Activated CD8-positive, alpha-beta memory T cell treated with anti-CD3 and anti-CD28 coated beads for 4 hours (primary cell): Measurements from ENCODE around the gene ABCC8.

Source experiments
- DNase-seq, 2 donors: peaks; one replicate each; pipeline ENCODE4 v3.0.0-alpha.2; 2020; ENCODE audit warnings: low read depth in 2 of 2

The ABCC8 gene

DNA sequence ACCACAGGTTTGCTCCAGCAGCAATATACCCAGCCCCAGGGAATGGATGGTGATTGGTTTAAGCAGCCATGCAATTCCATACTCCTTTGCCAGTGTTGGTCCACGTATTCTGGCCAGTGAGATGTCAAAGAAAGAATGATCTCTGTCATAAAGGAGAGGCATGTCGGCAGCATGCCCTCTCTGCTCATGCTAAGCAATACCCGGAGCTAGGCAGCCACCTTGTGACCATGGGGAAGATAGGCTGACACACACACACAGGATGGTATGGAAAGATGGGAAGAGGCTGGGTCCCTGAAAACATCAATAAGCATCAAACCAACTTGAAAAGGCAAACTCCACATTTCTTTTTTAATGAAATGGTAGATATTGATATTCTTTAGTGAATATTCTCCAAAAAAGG, 5.1 kb downstream of the ABCC8 start:
- DNase-seq, result no peak

DNA sequence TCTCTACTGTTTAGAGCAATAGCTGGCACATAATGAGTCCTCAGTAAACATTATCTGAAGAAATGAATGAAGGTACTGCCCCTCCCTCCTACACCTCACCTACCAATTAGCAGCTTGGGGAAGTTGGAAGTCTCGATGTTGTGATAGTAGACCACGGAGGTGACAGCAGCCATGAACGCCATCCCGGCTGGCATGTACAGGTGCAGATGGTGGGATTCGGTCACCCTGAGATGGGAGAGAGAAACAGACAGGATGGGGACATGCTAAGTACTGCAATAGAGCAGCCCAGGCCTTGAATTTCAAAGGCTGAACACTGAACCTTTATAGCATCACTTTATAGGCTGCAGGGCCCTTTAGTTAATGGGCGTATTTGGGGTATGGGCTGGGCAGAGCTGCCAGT, 6.6 kb downstream of the ABCC8 start:
- no peak for DNase-seq

- no peak for DNase-seq
Measured at GRCh38 chr11:17468122-17468521, 8.5 kb downstream of the ABCC8 start.

DNA sequence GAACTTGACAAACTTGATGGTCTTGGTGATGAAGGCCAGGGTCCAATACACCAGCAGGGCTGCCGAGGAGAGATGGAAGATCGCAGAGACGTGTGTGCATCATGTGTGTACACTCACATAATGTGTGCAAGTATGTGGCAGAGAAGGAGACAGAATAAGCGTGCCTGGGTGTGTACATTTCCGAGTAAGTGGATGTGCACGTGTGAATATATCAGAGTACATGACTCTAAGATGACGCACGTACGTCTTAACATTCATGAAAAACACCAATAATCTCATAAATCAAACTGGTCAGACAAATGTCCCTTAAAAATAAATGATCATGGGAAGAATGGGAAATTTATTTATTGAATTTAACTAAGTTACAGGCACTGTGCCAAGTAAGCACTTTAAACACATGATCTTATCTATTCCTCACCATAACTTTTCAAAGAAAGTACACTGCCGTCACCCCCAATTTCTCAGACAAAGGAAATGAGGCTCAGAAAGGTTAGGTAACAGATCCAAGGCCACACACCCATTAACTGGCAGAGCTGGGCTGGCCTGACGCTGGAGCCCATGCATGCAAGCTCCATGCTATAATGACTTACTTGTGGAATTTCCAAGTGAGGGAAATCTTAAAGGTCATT, 13.0 kb downstream of the ABCC8 start:
- no peak for DNase-seq

DNA sequence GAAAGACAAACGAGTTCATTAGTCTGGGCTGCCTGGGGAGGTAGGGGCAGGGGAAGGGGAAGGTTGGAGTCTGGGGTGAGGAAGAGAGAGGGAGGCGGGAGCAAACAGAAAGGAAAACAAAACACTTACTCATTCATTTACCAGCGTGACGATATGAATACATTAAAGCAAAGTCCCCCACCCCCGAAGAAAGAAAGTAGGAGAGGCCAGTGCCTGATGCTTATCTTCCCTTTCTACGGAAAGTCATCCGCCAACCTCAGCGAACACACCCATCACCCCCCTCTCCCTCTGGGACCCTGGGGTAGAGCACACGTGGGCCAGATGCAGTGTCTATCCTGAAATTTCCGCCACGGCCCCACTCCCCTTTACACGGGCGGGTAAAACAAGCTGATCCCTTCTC, 13.7 kb downstream of the ABCC8 start:
- DNase-seq, result no peak

GRCh38 chr11:17460406-17460805, 16.2 kb downstream of the ABCC8 start:
- DNase-seq, result no peak

DNA sequence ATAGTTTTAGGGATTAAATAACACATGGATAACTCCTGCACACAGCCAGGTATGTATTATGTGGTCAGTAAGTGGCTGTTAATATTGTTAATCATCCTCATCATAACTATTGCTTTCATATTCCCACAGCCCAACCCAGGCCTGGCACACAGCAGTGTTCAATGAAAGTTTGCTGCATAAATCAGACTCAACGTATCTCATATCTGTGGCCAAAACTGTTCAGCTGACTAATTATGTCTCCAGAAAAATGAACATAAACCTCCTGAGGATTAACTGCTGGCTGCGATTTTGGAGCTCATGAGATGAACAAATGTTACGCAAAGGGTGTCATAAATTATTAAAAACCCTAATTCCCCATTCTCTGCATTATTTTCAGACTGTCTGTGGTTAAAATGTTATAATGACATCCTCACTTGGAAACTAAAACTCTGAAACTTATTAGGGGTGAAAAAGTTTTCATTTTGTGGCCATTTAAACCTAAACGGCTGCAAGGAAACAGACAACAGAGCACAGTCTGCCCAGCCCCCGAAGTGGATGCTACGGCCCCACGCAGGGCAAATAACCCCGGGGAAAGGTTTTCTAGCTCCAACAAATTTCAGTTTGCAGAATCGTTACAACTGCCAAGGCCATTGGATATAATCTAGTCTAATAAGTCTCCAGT, 17.3 kb downstream of the ABCC8 start:
- no peak for DNase-seq

GRCh38 chr11:17458268-17458667, 18.4 kb downstream of the ABCC8 start:
- DNase-seq, result no peak

DNA sequence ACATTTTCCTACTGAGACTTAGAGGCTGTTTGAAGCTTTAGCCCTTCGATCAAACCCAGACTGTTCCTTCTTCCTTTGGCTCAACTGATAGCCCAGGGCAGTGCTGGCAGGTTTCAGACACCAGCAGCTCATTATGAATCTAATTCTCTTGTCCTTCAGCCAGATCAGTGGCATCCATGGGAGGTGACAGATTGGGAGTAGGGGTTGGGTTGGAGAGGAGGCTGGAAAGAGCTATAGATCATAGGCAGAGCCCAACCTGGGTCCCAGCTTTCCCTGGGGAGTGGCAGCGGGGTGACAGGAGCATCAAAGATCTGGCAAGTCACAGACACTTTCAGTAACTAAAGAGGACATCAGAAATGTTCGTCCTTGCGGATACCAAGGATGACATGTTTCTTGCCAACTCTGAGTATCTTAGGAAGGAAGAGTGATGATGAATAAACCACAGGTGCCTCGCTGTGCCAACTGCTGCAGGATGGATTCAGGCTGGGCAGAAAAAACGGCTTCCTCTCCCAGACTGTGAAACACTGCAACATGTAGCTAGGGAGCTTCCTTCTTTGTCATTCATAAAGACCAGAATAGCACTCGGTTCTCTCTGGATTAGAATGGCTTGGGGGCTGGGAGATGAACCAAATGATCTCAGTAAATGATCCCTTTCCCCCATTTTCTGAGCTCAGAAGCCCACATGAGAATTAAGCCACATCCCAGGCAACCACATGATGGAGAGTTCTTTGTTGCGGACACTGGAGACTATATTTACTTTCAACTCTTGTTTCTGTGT, 19.1 kb downstream of the ABCC8 start:
- no peak for DNase-seq

- no peak for DNase-seq
Measured at GRCh38 chr11:17452668-17453067, 24.0 kb downstream of the ABCC8 start.

DNA sequence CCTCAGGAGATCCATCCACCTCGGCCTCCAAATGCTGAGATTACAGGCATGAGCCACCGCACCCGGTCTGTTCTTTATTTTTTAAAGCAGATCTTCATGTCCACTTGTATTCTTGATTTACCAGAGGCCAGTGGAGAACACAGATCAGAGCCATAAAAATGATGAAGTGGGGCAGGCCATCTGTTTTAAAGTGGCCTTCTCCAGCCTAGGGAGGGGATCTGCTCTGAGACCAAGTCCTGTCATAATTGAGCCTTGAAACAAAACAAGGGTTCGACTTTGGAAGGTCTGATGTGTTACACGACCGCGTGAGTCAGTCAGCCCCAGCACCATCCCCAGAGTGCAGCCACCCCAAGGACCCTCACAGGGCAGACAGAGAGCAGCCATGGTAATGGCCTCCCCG, 27.5 kb downstream of the ABCC8 start:
- no peak for DNase-seq

DNA sequence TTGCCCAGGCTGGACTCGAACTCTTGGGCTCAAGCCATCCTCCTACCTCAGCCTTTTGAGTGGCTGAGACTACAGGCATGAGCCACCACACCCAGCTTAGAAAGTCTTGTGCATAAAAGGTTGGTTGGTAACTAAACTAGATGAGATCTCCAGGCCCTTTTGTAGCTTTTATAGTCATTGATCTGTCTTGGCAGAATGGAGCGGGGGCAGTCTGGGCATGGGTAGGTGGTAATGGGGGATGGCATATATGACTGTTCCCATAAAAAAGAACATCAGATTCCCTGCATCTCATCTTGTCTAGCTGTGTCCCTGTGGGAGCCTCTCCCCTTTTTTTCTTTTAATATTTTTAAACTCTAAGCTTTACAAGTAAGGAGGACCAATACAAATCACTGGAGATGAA, 30.2 kb downstream of the ABCC8 start:
- no peak for DNase-seq

DNA sequence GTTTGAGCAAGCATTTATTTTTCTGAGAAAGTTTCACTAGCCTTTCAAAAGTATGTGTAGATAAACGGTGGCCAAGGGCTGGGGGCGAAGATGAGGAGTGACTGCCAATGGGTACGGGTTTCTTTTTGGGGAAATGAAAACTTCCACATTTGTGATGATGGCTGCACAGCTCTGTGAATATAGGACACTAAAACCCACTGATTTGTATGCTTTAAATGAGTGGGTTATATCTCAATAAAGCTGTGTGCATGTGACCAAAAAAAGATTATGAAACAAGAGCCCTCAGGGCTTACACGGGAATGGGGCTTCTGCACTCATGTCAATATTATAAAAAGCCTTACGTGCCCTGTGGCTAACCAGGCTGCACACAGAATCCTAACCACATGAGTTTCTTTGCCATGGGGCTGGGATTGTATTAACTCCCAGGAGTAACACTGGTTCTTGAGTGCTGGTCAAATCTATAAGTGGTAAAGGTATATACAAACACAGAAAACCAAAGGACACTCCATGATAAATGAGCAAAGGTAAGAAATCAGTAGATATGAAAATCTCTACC, 31.3 kb downstream of the ABCC8 start:
- DNase-seq, result no peak

DNA sequence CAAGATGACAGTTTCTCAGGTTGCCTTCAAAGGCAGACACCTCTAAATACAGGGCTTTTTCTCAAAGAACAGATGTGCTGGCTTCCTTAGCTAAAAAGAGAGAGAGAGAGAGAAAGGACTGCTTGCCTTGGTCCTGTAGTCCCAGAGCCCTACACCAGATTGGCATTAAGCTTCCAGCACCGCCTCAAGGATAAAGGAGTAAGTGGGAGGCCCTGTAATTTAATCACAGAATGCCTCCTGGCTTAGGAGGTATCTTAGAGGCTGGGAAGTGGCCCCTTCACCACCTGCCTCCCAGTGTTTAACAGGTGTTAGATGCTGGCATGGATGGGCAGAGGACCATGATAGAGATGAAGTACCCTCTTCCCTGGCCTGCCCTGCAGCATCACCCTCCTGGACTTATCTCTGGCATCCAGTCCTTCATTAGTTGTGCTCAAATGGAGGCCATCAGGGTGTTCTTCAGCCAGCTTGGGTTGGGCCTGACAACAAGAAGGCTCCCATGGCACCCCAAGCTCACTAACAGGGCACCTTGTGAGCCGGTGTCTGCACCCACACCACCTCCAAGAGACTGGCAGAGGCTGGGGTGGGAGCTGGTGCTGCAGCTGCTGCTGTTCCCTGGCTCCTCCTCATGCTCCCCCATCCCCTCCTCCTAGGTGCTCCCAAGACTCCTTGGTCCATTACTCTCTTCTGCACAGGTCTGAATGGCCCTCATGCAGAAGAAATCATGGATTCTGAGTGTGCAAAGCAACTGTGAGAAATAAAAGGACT, 32.5 kb downstream of the ABCC8 start:
- DNase-seq, result no peak

GRCh38 chr11:17443423-17443822, 33.2 kb downstream of the ABCC8 start:
- no peak for DNase-seq

DNA sequence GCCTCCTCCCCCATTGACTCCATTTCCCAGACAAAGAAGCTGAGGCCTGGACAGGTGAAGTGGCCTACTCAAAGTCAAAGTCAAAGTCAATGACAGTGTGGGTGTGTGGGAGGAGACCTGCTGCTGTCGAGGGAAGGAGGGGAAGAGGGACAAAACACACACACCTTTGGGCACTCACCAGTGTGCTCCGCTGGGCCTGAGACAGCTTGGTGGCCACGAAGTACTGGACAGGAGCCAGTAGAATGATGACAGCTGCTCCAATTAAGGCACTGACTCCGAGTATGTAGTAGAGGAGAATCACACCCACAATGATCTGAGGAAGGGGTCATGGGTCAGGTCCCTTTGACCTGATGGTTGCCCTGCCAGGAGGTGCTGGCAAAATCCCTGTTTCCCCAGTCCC, 33.6 kb downstream of the ABCC8 start:
- no peak for DNase-seq

DNA sequence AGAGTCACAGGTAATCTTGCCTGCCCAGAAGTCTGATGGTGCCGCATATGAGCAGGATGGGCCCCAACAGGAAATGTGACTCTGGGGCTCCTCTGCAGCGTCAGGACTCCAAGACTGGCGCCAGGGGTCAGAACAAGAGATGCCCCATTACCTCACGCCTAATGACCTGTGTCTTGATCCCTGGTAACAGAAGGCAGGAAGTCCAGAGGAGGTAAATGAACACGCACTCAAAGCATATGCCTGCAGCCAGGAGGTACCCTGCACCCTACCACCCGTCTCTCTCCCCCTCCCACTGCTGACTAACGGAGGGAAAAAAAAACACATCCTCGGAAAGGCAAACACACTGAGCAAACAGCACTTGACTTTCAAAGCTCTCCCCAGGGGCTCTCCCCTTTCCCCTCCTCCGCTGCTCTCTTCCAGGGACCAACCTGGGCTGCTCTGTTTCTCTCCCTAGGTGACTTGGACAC, 37.3 kb downstream of the ABCC8 start:
- no peak for DNase-seq

DNA sequence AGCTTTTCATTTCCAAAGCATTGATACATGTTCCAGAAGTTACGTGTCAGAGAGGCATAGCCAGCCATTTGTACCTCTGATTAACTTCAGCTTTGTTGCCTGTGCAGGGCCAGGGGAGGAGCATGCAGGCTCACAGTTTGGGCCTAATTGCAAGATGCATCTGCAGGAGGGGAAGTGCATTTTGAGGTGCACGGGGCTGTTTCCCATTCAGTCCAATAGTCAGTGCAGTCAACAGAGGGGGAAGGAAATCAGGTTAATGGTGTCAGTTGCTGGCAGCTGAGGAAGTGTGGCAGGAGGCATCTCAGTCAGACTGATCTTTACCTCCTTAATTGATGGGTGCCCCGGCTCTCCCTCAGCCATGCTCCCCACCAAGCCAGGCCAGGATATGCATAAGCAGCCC, 39.3 kb downstream of the ABCC8 start:
- no peak for DNase-seq

DNA sequence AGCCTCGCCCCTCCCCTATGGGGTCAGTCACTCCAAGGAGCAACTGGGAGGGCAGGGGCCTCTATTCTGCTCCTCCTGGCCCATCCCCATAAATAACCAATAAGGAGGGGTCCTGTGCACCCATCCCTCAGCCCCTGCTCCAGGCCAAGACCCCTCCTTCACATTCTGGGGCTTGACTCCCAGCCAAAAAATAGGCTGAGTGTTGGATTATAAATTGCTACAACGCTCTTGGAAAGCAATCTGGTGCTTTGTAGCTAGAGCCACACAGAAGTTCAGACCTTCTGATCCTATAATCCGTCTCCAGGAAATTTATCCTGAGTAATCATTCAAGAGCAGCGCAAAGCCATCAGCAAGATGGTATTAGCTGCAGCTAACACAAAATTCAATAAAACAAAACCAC, 42.5 kb downstream of the ABCC8 start:
- DNase-seq, result no peak

DNA sequence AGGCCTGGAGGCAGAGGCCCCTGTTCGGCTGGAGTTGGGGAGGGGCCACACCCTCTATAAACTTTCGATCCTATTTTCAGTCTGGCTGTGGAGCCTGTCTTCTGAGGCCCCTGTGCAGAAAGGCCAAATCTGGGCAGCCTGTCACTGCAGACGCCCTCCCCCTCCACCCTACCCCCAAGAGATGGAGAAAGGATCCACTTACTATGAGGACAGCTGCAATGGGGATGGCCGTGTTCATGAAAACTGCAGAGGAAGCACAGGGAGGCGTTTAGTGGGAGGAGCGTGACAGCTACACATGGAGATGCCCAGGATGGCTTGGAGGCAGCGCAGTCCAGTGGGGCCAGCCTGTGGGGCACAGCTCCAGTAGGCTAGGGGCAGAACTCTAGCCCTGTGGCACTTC, 44.6 kb downstream of the ABCC8 start:
- DNase-seq, result no peak

- no peak for DNase-seq
Measured at GRCh38 chr11:17431139-17431538, 45.5 kb downstream of the ABCC8 start.

GRCh38 chr11:17430616-17431015, 46.0 kb downstream of the ABCC8 start:
- no peak for DNase-seq
